GM21360 (cell line): ENCODE measurements around the gene PRR15L.
"Not testable (repeated sequence)": the region's sequence is repeated elsewhere in the genome, so short reads cannot be mapped to it uniquely, and the experiment has no call there.

ENCODE experiments used
- ATAC-seq: cut with Tn5 transposase; IDR thresholded peaks from one replicate; pipeline ENCODE4 v1.9.1; 2021; ENCODE audit warnings: mild to moderate bottlenecking, moderate library complexity; ENCODE audit not compliant: unreplicated experiment

The PRR15L gene, protein sequence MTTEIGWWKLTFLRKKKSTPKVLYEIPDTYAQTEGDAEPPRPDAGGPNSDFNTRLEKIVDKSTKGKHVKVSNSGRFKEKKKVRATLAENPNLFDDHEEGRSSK

DNA sequence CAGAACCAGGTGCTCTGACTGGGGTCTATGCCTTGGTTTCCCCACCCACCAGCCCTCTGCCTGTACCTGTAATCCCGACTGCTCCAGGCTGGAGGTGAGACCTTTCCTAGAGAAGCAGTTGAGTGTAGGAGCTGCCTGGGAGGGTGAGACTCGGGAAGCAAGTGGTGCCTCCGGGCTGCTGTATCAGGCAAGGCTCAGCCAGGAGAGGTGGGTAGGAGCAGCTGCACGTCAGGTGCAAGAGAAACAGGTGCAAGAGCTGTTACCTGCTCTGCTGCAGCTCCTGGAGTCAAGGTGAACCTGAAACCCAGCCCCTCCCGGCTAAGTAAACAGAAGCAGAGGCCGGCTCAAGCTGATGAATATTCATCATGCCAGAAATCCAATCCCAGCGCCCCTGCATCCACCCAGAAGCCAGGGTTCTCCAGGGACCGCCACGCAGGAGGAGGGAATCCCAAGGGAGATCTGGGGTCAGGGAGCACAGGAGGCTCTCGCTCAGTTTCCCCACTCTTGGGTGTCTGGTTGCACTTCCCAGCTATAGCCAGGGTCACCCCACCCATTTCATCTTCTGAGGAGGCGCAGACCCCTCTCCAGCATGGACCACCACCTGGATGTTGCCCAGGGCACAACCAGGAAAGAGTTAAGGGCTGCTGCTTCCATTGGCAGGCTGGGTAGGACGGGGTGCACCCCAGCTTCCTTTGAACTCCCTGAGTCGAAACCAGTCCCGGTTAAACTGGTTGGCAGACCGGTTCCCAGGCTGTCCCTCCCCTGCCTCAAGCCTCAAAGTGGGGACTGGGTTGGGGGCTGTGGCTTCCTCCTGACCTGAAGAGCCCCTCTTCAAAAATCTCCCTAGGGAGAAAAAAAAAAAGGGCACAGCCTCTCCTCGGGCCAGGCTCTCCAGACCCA is at the start of gene PRR15L:
Gene PRR15L, minus strand, starts transcription at position 293 of the 900 bp plus-strand sequence. CDS start 4,649 bp downstream, outside the sequence.
- no peak for ATAC-seq

DNA sequence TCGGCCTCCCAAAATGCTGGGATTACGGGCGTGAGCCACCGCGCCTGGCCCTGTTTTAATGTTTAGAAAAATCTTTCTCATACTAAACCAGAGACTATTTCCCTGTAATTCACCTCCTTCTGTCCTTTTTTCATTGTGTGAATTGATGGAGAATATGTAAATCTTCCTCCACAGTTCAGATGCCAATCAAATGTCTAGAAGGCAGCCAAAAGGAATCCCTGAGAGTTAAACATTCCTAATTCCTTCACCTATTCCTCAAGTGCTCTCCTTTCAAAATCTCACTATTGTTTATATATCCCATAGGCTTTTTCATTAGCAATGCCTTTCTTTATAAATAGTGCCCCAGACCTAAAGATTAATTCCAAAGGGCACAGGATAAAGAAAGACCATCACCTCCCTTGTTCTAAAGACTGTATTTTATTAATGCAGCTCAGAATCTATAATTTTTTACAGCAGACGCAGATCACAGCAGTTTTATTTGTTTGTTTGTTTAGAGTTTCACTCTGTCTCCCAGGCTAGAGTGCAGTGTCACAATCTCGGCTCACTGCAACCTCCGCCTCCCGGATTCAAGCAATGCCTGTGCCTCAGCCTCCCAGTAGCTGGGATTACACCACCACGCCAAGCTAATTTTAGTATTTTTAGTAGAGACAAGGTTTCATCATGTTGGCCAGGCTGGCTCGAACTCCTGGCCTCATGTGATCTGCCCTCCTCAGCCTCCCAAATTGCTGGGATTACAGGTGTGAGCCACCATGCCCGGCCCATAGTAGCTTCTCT is 49.4 kb upstream of the PRR15L start:
- no peak for ATAC-seq

DNA sequence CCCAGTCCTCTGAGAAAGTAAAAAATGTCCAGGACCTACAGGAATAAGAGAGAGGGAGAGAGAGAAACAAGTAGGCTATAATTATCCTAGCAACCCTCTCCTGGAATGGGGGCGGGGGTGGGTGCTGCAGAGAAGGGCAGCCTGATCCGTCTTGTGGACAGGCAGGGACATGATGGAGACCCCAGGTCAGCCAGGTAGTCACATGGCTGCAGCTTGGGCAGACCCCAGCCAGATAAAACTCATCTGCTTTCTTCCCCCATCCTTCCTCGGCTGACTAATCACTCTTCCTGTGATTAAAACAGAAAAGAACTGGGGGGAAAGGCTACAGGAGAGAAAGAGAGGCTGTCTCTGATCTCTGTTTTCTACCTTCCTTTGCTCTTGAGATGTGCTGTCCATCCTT is 47.3 kb upstream of the PRR15L start:
- no peak for ATAC-seq

DNA sequence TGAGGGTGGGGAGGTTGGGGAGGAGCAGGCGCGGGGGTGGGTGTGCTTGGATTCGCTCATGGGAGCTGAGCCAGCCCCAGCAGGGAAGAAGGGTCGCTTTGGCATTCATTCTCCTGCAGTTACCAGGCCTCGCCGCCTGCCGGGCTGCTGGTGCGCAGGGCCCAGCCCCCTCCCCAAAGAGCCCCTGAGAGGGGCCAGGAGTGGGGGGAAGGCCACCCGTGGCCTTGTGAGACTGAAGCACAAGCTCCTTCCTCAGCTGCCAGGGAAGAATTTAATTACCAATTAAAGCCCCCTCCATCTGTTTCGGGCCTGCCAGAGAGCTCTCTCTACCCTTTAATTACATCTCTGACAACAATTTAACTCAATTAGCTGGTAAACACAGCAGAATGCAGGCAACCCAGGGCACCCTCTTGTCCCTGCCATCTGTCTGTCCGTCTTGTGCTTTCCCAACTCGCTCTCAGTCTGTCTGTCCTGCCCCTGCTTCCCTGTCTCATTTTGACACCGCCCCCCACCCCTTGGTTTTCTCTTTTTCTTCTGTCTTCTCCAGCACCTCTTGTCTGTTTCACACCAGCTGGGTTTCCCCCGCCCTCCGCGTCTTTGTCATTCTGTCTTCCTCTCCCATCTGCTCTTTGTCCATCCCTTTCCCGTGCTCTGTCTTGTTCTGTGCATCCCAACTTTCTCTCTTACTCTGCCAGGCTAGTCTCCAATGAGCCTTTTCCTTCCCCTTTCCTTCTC is 45.9 kb upstream of the PRR15L start:
- ATAC-seq = no peak

DNA sequence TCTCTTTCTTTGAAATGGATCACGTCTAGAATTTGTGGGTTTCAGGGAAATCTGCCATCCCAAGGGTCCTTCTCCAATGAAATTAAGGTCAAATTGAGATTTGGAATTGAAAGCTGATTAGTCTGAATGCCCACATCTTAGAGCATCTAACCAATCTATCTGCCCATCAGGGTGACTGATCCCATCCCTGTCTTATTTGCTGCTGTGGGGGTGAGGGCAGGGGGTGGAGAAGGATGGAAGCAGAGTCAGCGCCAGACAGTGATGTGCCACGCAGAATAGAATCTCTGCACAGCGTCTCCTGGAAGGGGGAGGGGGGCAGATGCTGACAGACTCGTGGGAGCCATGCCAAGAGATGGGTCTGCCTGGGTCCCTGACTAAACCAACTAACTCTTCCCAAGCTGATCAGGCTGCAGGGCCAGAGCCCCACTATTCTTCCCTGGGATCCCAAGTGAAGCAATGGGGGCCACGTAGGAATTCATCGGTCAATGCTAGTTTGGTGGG is 45.3 kb upstream of the PRR15L start:
- ATAC-seq = no peak

DNA sequence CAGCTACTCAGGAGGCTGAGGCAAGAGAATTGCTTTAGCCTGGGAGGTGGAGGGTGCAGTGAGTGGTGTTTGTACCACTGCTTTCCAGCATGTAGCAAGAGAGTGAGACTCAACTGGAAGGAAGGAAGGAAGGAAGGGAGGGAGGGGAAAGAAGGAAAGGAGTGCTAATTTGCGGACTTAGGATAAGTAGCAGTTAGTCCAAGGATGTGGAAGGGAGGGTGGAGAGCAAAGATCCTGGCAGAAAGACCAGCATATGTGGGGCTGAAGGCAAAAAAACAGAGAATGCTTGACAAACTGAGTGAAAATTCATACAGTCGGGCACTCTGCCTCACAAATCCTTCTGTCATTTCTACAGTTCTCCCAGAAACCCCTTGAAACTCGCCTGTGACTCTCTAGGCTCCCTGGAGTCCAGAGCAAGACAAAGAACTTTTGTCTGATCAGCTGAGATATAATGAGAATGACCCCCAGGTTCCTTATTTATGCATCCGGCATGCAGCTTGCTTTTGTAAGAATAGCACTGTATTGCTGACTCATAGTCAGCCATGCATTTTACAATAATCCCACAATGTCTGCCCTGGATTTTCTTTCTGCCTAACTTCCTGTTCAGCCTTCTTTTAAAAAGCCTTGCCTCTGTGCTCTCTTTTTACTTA is 44.7 kb upstream of the PRR15L start:
- no peak for ATAC-seq

DNA sequence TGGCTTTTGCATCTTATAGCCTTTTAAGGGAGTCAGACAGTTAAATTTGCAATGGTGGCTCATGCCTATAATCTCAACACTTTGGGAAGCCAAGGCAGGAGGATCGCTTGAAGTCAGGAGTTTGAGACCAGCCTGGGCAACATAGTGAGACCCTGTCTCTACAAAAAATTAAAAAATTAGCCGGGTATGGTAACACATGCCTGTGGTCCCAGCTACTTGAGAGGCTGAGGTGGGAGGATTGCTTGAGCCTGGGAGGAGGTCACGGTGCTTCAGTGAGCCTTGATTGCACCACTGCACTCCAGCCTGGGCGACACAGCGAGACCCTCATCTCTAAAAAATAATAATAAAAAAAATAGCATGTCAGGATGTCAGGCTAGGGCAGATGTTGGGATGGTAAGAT is 44.0 kb upstream of the PRR15L start:
- not testable (repeated sequence) for ATAC-seq

DNA sequence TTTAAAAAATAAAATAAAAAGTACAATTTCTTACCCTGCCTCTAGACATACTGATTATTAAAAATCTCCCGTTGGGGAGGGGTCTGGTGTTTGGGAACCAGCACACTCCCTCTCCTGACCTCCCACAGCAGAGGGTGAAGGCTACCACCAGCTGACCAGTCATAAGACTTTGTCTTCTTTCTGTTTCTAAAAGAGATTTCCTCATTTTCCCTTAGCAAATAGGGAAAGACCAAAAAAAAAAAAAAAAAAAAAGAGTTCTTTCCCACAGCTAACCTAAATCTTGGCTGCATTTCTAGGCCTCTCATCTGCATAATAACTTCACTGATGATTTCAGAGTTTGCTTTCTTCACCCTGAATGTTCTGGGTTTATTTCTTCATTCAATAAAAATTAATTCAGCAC is 43.5 kb upstream of the PRR15L start:
- ATAC-seq = no peak

DNA sequence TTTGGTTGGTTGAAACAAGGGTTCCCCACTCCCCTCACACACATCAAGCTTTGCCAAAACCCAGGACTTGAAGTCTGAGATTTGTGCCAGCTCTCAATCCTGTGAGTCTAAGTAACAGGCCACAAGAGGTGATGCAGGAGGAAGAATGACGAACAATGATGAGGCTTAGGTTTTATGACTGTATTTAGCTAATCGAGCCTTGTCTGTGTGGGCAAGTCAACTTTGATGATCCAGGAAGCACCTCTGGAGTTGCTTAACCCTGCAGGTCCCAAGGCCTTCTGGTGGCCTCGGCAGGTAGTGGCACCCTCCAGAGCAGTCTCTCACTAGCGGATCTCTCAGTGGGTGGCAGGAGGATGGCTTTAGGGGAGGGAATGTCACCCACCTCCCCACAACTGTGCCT is 41.9 kb upstream of the PRR15L start:
- no peak for ATAC-seq

DNA sequence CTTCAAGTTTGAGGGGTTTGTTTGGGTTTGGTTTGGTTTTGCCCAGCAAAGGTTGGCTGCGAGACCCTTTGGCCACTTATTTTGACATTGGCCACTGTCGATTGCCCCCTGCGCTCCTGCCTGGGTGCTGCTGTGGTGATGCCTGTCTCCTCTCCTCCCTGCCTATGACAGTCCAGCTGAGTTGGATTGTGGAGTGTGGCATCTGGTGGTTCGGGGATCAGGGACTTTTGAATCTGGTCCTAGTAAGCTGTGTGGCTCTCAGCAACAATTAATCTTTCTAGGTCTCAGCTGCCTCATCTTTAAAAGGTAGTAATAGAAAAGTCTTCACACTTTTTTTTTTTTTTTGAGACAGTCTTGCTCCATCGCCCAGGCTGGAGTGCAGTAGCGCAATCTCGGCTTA is 40.4 kb upstream of the PRR15L start:
- no peak for ATAC-seq

DNA sequence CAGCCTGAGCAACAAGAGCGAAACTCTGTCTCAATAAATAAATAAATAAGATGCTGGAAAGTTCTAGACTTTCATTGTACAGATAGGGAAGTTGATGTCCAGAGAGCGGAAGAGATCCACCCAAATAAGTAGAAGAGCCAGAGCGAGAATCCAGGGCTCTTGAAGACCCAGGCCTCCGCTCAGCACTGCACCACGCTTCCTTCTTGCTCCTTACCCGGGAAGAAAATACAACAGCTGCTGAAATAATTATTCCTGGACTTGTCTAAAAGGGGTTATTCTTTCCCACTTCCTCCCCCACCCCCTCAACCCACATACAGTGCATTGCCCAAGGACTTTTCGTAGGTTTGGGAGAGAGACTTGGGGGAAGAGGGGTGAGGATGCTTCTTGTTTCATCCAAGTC is 39.9 kb upstream of the PRR15L start:
- ATAC-seq = no peak

DNA sequence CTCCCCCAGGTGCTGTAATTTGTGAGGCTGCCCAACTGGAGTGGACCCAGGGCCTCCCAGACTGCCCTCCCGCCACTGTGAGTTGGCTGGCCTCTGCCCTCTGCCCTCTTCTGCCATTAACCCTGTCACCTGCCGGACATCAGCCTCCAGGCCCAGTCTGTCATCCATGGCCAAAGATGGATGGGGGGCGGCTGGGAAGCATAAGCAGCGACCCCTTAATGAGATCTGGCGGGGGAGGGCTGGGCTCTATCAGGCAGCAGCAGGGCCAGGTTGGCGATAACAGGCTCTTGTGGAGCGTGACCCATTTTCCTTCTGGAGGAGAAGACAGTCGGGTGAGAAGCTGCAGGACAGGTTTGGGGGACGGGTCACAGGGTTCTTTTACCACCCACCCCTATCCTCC is 38.5 kb upstream of the PRR15L start:
- ATAC-seq = no peak

DNA sequence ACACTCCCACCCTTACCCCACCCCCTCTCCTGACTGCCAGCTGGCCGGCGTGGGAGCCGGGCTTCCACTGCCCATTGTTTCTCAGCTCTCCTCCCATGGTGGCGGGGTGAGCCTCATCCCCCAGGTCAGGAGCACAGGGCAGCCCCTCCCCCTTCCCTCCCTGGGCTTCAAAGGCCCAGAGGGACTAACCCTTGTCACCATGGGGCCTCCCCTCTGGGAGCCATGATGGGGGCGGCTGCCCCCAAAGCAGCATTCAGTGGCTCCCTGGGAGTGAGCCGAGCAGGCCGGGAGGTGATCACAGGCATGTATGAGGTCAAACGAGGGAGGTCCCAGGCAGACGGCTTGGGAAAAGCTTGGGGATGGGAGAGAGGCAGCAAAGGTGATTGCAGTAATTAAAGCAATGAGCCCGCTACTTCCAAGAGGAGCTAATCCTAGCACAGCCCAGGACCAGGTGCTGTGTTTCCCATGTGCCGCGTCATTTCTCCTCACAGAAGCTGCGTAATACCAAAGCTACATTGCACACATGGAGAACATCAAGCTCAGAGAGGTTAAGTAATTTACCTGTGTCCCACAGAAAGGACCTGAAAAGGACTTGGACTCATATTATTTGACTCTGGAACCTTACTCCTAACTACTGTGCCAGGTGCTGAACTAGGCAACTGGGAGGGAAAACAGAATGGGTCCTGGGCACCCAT is 37.7 kb upstream of the PRR15L start:
- ATAC-seq = no peak

DNA sequence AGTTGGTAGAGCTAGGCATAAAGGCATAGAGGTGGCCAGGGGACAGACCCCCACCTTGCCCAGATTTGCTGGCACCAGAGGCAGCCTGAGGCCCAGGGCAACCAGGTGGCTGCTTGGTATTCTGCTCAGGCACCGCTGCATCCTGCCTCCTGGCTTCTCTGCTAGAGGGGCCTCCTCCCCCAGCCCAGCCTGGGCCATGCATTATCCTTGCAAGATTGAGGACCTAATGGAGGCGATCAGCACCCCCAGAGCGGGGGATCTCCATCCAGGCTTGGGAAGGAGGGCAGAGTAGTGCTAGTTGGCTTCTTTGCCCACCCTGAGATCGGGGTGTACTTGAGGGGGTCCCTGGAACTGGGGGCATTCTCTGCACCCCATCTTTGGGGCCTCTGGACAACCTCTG is 37.0 kb upstream of the PRR15L start:
- ATAC-seq = no peak

DNA sequence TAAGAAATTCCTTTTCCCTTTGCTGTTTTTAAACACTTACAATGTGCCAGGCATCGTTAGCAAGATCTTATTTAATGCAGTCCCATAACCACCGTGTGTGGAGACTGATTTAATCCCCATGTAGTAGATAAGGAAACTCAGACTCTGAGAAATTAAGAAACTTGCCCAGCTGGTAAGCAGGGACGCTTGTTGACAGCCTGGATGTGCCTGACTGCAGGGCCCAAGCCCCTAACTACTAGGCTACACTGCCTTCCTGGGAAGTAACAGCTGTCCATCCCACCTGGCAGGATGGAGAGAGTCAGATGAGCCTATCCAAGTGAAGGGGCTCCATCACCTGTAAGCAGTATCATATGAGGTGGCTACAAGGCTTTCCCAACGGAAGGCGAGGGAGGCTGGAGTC is 36.3 kb upstream of the PRR15L start:
- no peak for ATAC-seq

DNA sequence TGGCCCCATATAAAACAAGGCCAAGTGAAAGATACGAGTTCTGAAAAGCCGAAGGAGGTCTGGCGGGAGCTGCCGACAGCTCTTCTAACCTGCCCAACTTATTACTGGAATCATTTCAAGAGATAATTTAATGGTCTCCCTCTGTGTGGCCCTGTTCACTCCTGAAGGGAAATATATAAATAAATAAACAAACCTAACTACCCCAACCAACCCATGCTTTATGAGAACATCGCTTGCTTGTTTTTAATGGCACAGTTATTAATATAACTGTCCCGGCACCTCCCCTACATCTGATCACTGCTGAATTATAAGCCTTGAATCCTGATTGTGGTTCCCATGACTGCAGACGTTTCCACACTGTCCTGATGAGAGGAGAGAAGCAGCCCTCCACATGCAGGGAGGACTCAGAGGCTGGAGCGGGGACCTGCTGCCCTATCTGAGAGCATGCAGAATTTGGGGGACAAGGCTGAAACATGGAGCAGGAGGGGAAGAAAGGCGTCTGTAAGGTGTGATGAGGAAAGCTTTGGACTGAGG is 35.4 kb upstream of the PRR15L start:
- ATAC-seq = no peak

DNA sequence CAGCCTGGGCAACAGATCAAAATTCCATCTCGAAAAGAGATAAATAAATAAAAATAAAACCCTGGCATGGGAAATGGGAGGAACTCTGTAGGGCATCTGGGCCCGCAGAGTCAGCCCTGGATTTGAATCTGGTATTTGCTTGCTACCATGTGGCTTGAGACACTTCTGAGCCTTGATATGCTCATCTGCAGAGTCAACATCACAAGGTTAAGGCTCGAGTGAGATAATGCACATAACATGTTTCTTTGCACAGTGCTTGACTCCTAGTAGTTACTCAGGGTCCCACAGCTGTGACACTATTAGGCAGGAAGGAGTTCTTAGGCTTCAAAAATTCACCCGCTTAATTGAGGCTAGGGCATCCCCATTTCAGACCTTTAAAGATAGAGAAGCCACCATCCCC is 34.5 kb upstream of the PRR15L start:
- ATAC-seq = no peak

DNA sequence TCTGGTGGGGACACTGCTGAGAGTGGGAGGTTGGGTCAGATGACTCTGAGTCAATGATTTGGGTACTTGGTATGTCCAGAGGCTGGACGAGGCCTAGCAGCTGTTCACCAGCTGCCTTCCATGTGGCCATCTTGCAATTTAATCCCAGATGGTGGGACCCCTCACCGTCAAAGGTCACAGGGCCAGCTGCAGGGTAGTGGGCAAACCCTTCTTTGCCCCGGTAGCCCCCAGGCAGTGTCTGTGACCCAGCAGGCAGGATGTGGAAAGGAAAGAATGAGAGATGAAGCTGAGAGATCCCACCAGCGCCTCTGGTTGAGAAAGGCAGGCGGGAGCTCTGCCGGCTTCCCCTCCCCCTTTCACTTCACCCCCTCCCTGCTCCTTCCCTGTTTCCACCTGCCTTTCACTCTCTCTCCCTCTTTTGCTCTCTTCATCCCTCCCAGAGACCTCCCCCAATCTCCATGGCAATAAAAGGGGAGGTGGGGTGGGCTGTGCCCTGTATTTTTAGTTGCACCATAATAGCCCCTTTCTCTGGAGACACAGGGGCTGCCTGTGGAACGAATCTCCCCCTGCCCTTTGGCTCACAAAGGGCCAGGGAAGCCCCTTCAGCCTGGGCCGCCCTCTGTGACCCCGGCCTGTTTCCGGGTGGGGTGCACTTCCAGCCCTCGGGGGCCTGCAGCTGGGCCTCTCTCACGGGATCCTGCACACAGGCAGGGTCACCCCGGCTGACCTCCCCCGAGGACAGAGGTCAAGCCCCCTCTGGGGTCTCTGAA is 33.5 kb upstream of the PRR15L start:
- ATAC-seq = no peak

DNA sequence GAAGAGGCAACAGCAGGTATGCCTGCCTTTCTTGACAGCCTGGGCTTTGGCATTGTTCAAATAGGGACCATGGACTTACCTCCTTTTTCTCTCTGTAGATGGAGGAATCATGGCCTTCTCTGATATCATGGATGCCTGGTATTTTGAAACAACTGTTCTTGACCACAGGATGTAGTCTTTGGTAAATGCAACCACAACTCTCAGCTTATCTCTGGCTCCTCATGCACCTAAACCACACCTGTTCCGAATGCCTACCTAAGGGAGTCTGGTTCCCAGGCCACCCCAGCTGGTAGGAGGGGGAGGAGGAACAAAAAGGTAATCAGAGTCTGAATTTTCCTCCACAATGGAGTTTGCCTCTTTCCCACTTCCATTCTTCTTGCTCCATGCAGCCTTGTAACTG is 32.0 kb upstream of the PRR15L start:
- no peak for ATAC-seq
